Activated T-helper 1 cell treated with anti-CD3 and anti-CD28 coated beads, Interleukin-2, amount 50 U/mL, for 16 hours (primary cell): ENCODE results near the gene VAV2.

Experiments used
- DNase-seq, 2 donors: peaks; one replicate each; pipeline ENCODE4 v3.0.0-alpha.2; 2020; ENCODE audit warnings: low read depth in 1 of 2, low spot score in 1 of 2

VAV2 gene

GRCh38 chr9:133982971-133983720, 9.0 kb downstream of the VAV2 start:
- no peak for DNase-seq

- no peak for DNase-seq
These were observed 10.0 kb downstream of the VAV2 start for GRCh38 chr9:133981958-133982681.

- DNase-seq = no peak
These were observed 10.6 kb downstream of the VAV2 start for GRCh38 chr9:133981589-133981957.

- no peak for DNase-seq
These were observed 11.1 kb downstream of the VAV2 start for GRCh38 chr9:133980864-133981588.

- no peak for DNase-seq
These were observed 11.9 kb downstream of the VAV2 start for GRCh38 chr9:133979921-133980863.

GRCh38 chr9:133979273-133979920, 12.7 kb downstream of the VAV2 start:
- no peak for DNase-seq

- no peak for DNase-seq
These were observed 13.2 kb downstream of the VAV2 start for GRCh38 chr9:133978899-133979272.

GRCh38 chr9:133978226-133978898, 13.8 kb downstream of the VAV2 start:
- DNase-seq = no peak

- DNase-seq = no peak
These were observed 14.5 kb downstream of the VAV2 start for GRCh38 chr9:133977421-133978201.

- DNase-seq = no peak
These were observed 15.2 kb downstream of the VAV2 start for GRCh38 chr9:133976887-133977286.

- DNase-seq = no peak
These were observed 15.8 kb downstream of the VAV2 start for GRCh38 chr9:133976191-133976861.

GRCh38 chr9:133975511-133975910, 16.6 kb downstream of the VAV2 start:
- no peak for DNase-seq

- no peak for DNase-seq
These were observed 17.3 kb downstream of the VAV2 start for GRCh38 chr9:133974631-133975341.

GRCh38 chr9:133973791-133974630, 18.1 kb downstream of the VAV2 start:
- no peak for DNase-seq

GRCh38 chr9:133973111-133973790, 18.9 kb downstream of the VAV2 start:
- DNase-seq = no peak
